Endothelial cell of umbilical vein (primary cell): ENCODE results near the gene LOXL1. TPM values are rescaled to one million over a fixed set of nuclear protein-coding genes. Genes with fewer than 3 reads are reported as not detected.

Source experiments
- BruUV-seq: library from RNA; stranded (reverse); fragments of 400-500 nt; replicated peaks from 2 replicates; lab custom pipeline; 2021; lab: Mats Ljungman, UMichigan
- CTCF ChIA-PET: fragments of 300-600, 350-600 bp; sonication (Branson Sonifier 250); formaldehyde crosslinking; loops from one replicate; lab custom pipeline; 2021; ENCODE audit warnings: antibody characterized with exemption, inconsistent platforms; lab: Charles Lee
- POLR2A ChIA-PET: fragments of 300-600, 350-600 bp; sonication (Branson Sonifier 250); formaldehyde crosslinking; loops from one replicate; lab custom pipeline; 2021; ENCODE audit warnings: antibody characterized with exemption, inconsistent platforms; lab: Charles Lee
- DNase-seq: peaks from one replicate; pipeline ENCODE4 v3.0.0-alpha.2; 2011; ENCODE audit warnings: low read depth, low spot score
- FAIRE-seq: peaks from 2 replicates; lab custom pipeline; 2011; peaks lifted over from hg19 to GRCh38; lab: Jason Lieb, UNC
- H2AFZ ChIP-seq: 2 replicates; pipeline ENCODE4 v1.6.0; 2012; ENCODE audit warnings: low read depth, low read length, control low read depth, inconsistent platforms
- H3K27ac ChIP-seq: 2 replicates; pipeline ENCODE4 v1.5.1; 2011; ENCODE audit warnings: low read depth, mild to moderate bottlenecking, control low read depth, low read length, moderate library complexity; ENCODE audit not compliant: insufficient read depth
- H3K27me3 ChIP-seq, 2 experiments: 2 replicates each; pipeline versions ENCODE4 v1.6.0 to v1.6.1; 2011; ENCODE audit warnings: low read length in 2 of 2, mixed read lengths in 1 of 2; ENCODE audit not compliant: control insufficient read depth in 2 of 2, insufficient read depth in 2 of 2
- H3K36me3 ChIP-seq, 2 experiments: 2 replicates in 1 of 2; 3 replicates in 1 of 2; pipeline ENCODE4 v1.5.1; 2011; ENCODE audit warnings: low read length in 2 of 2, mild to moderate bottlenecking in 1 of 2, moderate library complexity in 1 of 2; ENCODE audit not compliant: control insufficient read depth in 2 of 2, insufficient read depth in 2 of 2; ENCODE audit errors: extremely low read depth in 1 of 2
- H3K4me1 ChIP-seq: 3 replicates; pipeline ENCODE4 v1.5.1; 2011; ENCODE audit warnings: mild to moderate bottlenecking, low read length; ENCODE audit not compliant: control insufficient read depth, insufficient read depth; ENCODE audit errors: extremely low read depth
- H3K4me2 ChIP-seq: 2 replicates; pipeline ENCODE4 v1.6.1; 2011; ENCODE audit warnings: low read length, control low read depth, mixed read lengths; ENCODE audit not compliant: insufficient read depth
- H3K4me3 ChIP-seq, 3 experiments: fragments of 200-600 bp in 1 of 3; sonication (generic), shearing (Covaris generic) in 1 of 3; replicated peaks in 1 of 3; 2 replicates each; pipeline ENCODE4 v1.5.1; 2011 to 2016; ENCODE audit warnings: control low read depth in 3 of 3, low read length in 3 of 3, mild to moderate bottlenecking in 2 of 3, inconsistent platforms in 1 of 3, low read depth in 1 of 3, moderate library complexity in 1 of 3; ENCODE audit not compliant: insufficient read depth in 1 of 3
- H3K79me2 ChIP-seq: 2 replicates; pipeline ENCODE4 v1.6.0; 2012; ENCODE audit warnings: low read length, inconsistent platforms; ENCODE audit not compliant: control insufficient read depth, insufficient read depth
- H3K9ac ChIP-seq: replicated peaks from 2 replicates; pipeline ENCODE3; 2011; ENCODE audit warnings: low read length, control low read depth; ENCODE audit not compliant: insufficient read depth; ENCODE audit errors: extremely low read depth
- H3K9me1 ChIP-seq: replicated peaks from 3 replicates; pipeline ENCODE4 v1.6.0; 2011; ENCODE audit warnings: mild to moderate bottlenecking, low read length; ENCODE audit not compliant: control insufficient read depth, insufficient read depth; ENCODE audit errors: extremely low read depth
- H3K9me3 ChIP-seq: replicated peaks from 2 replicates; pipeline ENCODE4 v1.5.1; 2012; ENCODE audit warnings: low read length, inconsistent platforms; ENCODE audit not compliant: control insufficient read depth, insufficient read depth
- H4K20me1 ChIP-seq: replicated peaks from 2 replicates; pipeline ENCODE3; 2011; ENCODE audit warnings: mild to moderate bottlenecking, low read length; ENCODE audit not compliant: control insufficient read depth, insufficient read depth; ENCODE audit errors: extremely low read depth
- EZH2 ChIP-seq: IDR thresholded peaks from 2 replicates; pipeline ENCODE4 v1.6.1; 2012; ENCODE audit warnings: borderline replicate concordance, low read depth, mild to moderate bottlenecking, moderate library complexity, low read length, inconsistent platforms; ENCODE audit not compliant: severe bottlenecking
- FOS ChIP-seq: IDR thresholded peaks from 2 replicates; pipeline ENCODE4 v1.6.1; 2011; ENCODE audit warnings: mild to moderate bottlenecking, low read length, moderate library complexity, borderline replicate concordance; ENCODE audit not compliant: insufficient read depth
- GATA2 ChIP-seq: IDR thresholded peaks from 2 replicates; pipeline ENCODE4 v1.7.0; 2011; ENCODE audit warnings: low read depth, mild to moderate bottlenecking, moderate library complexity, mixed read lengths, low read length; ENCODE audit not compliant: insufficient read length, insufficient read depth
- JUN ChIP-seq: IDR thresholded peaks from 2 replicates; pipeline ENCODE4 v1.6.1; 2011; ENCODE audit warnings: borderline replicate concordance, low read depth; ENCODE audit not compliant: insufficient read length, insufficient read depth
- MYC ChIP-seq: IDR thresholded peaks from one replicate; pipeline ENCODE4 v1.6.1; 2011; ENCODE audit warnings: mild to moderate bottlenecking, low read depth, low read length
- POLR2A ChIP-seq: IDR thresholded peaks from 2 replicates; pipeline ENCODE4 v1.6.1; 2012; ENCODE audit warnings: low read depth, mild to moderate bottlenecking, control low read depth, low read length
- POLR2AphosphoS5 ChIP-seq: IDR thresholded peaks from 2 replicates; pipeline ENCODE4 v1.6.1; 2012; ENCODE audit warnings: low read depth, mild to moderate bottlenecking, control low read depth, low read length, moderate library complexity; ENCODE audit not compliant: insufficient read depth
- dilution Hi-C: fragments of 300-500 bp; cut with MboI; formaldehyde crosslinking; loops from one replicate; pipeline ENCODE4 v1.15.0; 2019; ENCODE audit warnings: low sequenced_read_pairs; ENCODE audit not compliant: extremely low pct_ligation_motif_present
- intact Hi-C: fragments of 100-400 bp; cut with micrococcal nuclease; formaldehyde crosslinking; loops from one replicate; pipeline ENCODE4 v1.10.0; 2022
- polyA plus RNA-seq, 4 experiments: library from polyadenylated mRNA; depleted of rRNA in 3 of 4; stranded (reverse) in 3 of 4; unstranded in 1 of 4; fragments of >200 nt; gene quantifications; 2 replicates each; pipeline versions ENCODE4 v1.2.1 to v1.2.3, GENCODE V29; 2011 to 2012; ENCODE audit warnings: missing spikeins in 1 of 4
- total RNA-seq: library from RNA; stranded (reverse); gene quantifications from 2 replicates; pipeline ENCODE4 v1.2.3, GENCODE V29; 2021
- TF ChIP-seq, protein P1 (sequence below), 2 donors: IDR thresholded peaks; 1 replicate in 1 of 2; 2 replicates in 1 of 2; pipeline ENCODE4 v1.5.1; 2011; ENCODE audit warnings: low read length in 2 of 2, mild to moderate bottlenecking in 2 of 2, moderate library complexity in 2 of 2, control low read depth in 1 of 2, inconsistent platforms in 1 of 2, low read depth in 1 of 2; ENCODE audit not compliant: insufficient read depth in 1 of 2; ENCODE audit errors: extremely low read depth in 1 of 2
- TF ChIP-seq, protein P2 (sequence below): IDR thresholded peaks from 2 replicates; pipeline ENCODE4 v1.6.1; 2011; ENCODE audit not compliant: insufficient read depth, insufficient read length

LOXL1 gene
- total and polyA plus RNA-seq, 2 donors (not counting 3 experiments of a cell fraction or from before 2014, with no cell fraction given) = 5.2 to 14.4 TPM

DNA sequence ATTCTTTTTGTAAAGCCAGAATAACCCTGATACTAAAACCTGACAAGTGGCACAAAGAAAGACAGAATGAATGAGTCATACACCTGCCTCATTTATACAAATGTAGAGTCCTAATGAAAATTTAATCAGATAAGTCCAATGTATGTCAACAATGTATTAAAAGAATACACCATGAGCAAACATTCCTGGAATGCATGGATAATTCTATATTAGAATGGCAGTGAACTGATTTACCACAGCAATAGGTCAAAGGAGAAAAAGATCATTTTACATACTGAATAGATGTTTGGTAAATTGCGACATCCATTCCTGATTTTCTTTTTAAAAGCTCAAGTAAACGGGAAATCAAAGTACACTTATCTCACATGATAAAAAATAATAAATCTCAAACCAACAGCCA is 11.2 kb upstream of the LOXL1 start:
- no peak overlapping the region for H2AFZ ChIP-seq
- no peaks in the 10 kb centered on the region for H4K20me1 ChIP-seq
- H3K4me1 ChIP-seq = no peaks in the 10 kb centered on the region
- DNase-seq (no peak), FAIRE-seq (no peak)
- H3K27me3 ChIP-seq = peaks cover 0 to 10% of the 10 kb centered on the region in 2 experiments
- H3K4me3 ChIP-seq = no peak overlapping the region
- no peaks in the 10 kb centered on the region for H3K9me3 ChIP-seq
- no peaks in the 10 kb centered on the region for H3K36me3 ChIP-seq
- dilution Hi-C loops = no loop called here
- intact Hi-C loops = no loop called here
- no peak for TF ChIP-seq EZH2
- TF ChIP-seq JUN = no peak
- no peak for TF ChIP-seq POLR2A
- TF ChIP-seq POLR2AphosphoS5 = no peak
- TF ChIP-seq MYC = no peak
- TF ChIP-seq FOS = no peak
- H3K9ac ChIP-seq = no peak overlapping the region
- POLR2A ChIA-PET = no interaction called here
- CTCF ChIA-PET = interaction anchor here (1.0 to 13.7 kb wide), 3 partner anchors 9 to 75 kb away, joined by 3 to 239 read pairs (median 3); partner anchors contain the start of gene TBC1D21
- no peak overlapping the region for H3K4me2 ChIP-seq
- H3K27ac ChIP-seq = no peak overlapping the region
- no peaks in the 10 kb centered on the region for H3K79me2 ChIP-seq
- H3K9me1 ChIP-seq = no peaks in the 10 kb centered on the region
- BruUV-seq = no TSS peak

DNA sequence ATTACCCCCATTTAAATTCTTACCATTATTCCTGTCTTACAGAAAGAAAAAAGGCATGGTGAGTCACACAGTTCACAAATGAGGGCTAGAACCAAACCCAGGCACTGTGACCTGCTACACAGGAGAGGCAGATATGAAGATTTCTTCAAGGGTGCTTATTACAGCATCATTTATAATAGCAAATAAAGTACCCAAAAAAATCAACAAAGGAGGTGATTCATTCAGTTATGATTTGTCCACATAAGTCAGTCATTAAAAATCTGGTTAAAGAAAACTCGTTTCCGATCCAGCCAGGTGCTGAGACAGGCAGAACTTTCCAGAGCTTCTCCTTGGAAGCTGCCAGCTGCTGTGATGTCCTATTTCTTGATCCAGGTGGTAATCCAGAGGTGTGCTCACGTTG is 7.5 kb upstream of the LOXL1 start:
- FAIRE-seq (no peak), DNase-seq (no peak)
- no peak overlapping the region for H3K27ac ChIP-seq
- H3K27me3 ChIP-seq = no peaks in the 10 kb centered on the region
- no peak overlapping the region for H3K4me2 ChIP-seq
- H2AFZ ChIP-seq = no peak overlapping the region
- no peak overlapping the region for H3K4me3 ChIP-seq
- ChIA-PET POLR2A (no interaction called here), CTCF (interaction anchor here (0.7 to 1.6 kb wide), 3 partner anchors 9 to 45 kb away, joined by 3 to 5 read pairs (median 3); no protein-coding TSS in a partner anchor)
- H3K9me1 ChIP-seq = no peaks in the 10 kb centered on the region
- dilution Hi-C loops (no loop called here), intact Hi-C loops (no loop called here)
- peaks cover 5% of the 10 kb centered on the region for H3K4me1 ChIP-seq
- TF ChIP-seq, protein P1, sequence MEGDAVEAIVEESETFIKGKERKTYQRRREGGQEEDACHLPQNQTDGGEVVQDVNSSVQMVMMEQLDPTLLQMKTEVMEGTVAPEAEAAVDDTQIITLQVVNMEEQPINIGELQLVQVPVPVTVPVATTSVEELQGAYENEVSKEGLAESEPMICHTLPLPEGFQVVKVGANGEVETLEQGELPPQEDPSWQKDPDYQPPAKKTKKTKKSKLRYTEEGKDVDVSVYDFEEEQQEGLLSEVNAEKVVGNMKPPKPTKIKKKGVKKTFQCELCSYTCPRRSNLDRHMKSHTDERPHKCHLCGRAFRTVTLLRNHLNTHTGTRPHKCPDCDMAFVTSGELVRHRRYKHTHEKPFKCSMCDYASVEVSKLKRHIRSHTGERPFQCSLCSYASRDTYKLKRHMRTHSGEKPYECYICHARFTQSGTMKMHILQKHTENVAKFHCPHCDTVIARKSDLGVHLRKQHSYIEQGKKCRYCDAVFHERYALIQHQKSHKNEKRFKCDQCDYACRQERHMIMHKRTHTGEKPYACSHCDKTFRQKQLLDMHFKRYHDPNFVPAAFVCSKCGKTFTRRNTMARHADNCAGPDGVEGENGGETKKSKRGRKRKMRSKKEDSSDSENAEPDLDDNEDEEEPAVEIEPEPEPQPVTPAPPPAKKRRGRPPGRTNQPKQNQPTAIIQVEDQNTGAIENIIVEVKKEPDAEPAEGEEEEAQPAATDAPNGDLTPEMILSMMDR (IDR thresholded peaks at IDR 0.05; ENCODE audit: extremely low read depth in 1 of 2, insufficient read depth in 1 of 2, low read depth in 1 of 2, low read length in 2 of 2) = no peak
- no peak for TF ChIP-seq POLR2AphosphoS5
- no peak for TF ChIP-seq POLR2A
- TF ChIP-seq MYC = no peak
- no peak for TF ChIP-seq GATA2
- TF ChIP-seq, protein P2, sequence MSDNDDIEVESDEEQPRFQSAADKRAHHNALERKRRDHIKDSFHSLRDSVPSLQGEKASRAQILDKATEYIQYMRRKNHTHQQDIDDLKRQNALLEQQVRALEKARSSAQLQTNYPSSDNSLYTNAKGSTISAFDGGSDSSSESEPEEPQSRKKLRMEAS = no peak
- TF ChIP-seq JUN = no peak
- TF ChIP-seq FOS = no peak
- no peak for TF ChIP-seq EZH2
- H3K9me3 ChIP-seq = no peaks in the 10 kb centered on the region
- no TSS peak for BruUV-seq
- no peak overlapping the region for H3K9ac ChIP-seq
- H3K79me2 ChIP-seq = no peaks in the 10 kb centered on the region
- no peaks in the 10 kb centered on the region for H4K20me1 ChIP-seq
- H3K36me3 ChIP-seq = no peaks in the 10 kb centered on the region
